Neural progenitor cell (in vitro differentiated cells): ENCODE measurements around the gene SMIM3.

ENCODE experiments used
- EZH2phosphoT487 ChIP-seq: fragments of 200-600 bp; sonication (generic); IDR thresholded peaks from 2 replicates; pipeline ENCODE4 v1.6.1; 2017; ENCODE audit warnings: antibody characterized with exemption
- TF ChIP-seq, protein P1 (sequence below): fragments of 200-600 bp; sonication (generic); IDR thresholded peaks from 2 replicates; pipeline ENCODE4 v1.5.1; 2017; ENCODE audit warnings: antibody characterized with exemption, mild to moderate bottlenecking

- TF ChIP-seq, protein P1, sequence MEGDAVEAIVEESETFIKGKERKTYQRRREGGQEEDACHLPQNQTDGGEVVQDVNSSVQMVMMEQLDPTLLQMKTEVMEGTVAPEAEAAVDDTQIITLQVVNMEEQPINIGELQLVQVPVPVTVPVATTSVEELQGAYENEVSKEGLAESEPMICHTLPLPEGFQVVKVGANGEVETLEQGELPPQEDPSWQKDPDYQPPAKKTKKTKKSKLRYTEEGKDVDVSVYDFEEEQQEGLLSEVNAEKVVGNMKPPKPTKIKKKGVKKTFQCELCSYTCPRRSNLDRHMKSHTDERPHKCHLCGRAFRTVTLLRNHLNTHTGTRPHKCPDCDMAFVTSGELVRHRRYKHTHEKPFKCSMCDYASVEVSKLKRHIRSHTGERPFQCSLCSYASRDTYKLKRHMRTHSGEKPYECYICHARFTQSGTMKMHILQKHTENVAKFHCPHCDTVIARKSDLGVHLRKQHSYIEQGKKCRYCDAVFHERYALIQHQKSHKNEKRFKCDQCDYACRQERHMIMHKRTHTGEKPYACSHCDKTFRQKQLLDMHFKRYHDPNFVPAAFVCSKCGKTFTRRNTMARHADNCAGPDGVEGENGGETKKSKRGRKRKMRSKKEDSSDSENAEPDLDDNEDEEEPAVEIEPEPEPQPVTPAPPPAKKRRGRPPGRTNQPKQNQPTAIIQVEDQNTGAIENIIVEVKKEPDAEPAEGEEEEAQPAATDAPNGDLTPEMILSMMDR, result no peak
- TF ChIP-seq EZH2phosphoT487, result no peak
These were observed 39.7 kb upstream of the SMIM3 start for GRCh38 chr5:150738862-150739261.
